GM23248 (cell line): ENCODE data around the gene COX6A1.

ENCODE experiments used
- EZH2 ChIP-seq: fragments of 200-600 bp; sonication (generic); IDR thresholded peaks from 2 replicates; pipeline ENCODE4 v1.6.1; 2018; ENCODE audit warnings: antibody characterized with exemption, mild to moderate bottlenecking; ENCODE audit not compliant: insufficient read depth, poor library complexity, severe bottlenecking
- EZH2phosphoT487 ChIP-seq: fragments of 200-600 bp; sonication (generic); IDR thresholded peaks from 2 replicates; pipeline ENCODE4 v1.6.1; 2018; ENCODE audit warnings: antibody characterized with exemption, moderate library complexity, mild to moderate bottlenecking, low read depth; ENCODE audit not compliant: insufficient read depth

DNA sequence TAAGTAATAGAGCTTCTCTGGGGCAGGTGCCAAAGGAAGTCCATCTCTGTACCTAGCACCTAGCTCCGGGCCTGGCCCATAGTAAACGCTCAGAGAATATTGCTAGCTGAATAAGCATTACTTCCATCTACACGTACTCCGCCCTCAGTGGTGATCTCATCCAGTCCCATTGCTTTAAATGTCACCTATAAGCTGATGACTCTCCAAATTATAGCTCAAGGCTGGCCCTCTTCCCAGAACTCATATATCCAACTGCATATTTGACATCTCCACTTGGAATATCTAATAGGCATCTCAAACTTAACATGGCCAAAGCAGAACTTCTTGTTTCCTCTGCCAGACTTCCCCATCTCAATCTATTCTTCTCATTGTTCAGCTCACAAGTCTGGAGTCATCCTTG, 51.1 kb downstream of the COX6A1 start:
- TF ChIP-seq EZH2phosphoT487 (no peak), EZH2 (no peak)
